Activated naive CD4-positive, alpha-beta T cell treated with anti-CD3 and anti-CD28 coated beads, Interleukin-2, amount 10 ng/mL, durations not matched to agents 7 days and 5 days (primary cell): ENCODE results near the gene CEP72.

Source experiments
- CTCF ChIA-PET: fragments of 350-600 bp; sonication (Branson Sonifier 250); formaldehyde crosslinking; loops from one replicate; lab custom pipeline; 2021; ENCODE audit warnings: antibody characterized with exemption; lab: Charles Lee
- DNase-seq: peaks from one replicate; pipeline ENCODE4 v3.0.0-alpha.2; 2020
- H3K27ac Mint-ChIP-seq: one replicate; pipeline ENCODE4 v1.8.0; 2021; ENCODE audit warnings: mild to moderate bottlenecking, moderate library complexity, mixed read lengths
- H3K27me3 Mint-ChIP-seq: one replicate; pipeline ENCODE4 v1.8.0; 2021; ENCODE audit warnings: mild to moderate bottlenecking, mixed read lengths
- H3K36me3 Mint-ChIP-seq: one replicate; pipeline ENCODE4 v1.8.0; 2021; ENCODE audit warnings: mixed read lengths
- H3K4me1 Mint-ChIP-seq: one replicate; pipeline ENCODE4 v1.8.0; 2021; ENCODE audit warnings: mixed read lengths
- H3K4me3 Mint-ChIP-seq: one replicate; pipeline ENCODE4 v1.8.0; 2021; ENCODE audit warnings: mild to moderate bottlenecking, moderate library complexity, mixed read lengths
- H3K9me3 Mint-ChIP-seq: one replicate; pipeline ENCODE4 v1.8.0; 2021; ENCODE audit warnings: mixed read lengths

CEP72 gene

DNA sequence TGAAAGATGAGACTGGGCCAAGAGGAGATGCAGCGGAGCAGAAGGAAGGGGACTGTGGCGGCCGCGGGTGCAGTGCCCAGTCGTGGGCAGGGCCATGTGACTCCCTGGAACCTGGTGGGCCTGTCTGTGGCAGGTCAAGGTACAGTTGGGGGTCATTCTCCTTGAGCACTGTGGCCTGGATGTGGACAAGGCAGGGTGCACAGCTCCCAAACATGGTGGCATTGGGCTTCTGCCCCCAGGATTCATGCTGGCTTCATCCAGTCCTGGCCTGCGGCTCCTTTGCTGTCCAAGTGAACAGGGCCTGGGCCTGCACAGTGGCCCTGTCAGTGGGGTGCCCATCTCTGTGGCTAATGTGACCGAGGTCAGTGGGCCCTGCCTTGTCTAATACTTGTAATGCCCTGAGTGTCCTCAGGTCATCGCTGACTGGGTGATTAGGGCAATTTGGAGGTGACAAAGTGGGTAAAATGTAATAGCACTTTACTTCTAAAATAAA, 39.9 kb downstream of the CEP72 start:
- no peak for DNase-seq
- no peak overlapping the region for H3K27ac Mint-ChIP-seq
- H3K4me1 Mint-ChIP-seq: no peaks in the 10 kb centered on the region
- CTCF ChIA-PET: interaction anchor here (1.5 kb wide), 1 partner anchor 18 kb away, joined by 7 read pairs; no protein-coding TSS in a partner anchor
- no peaks in the 10 kb centered on the region for H3K27me3 Mint-ChIP-seq
- H3K36me3 Mint-ChIP-seq: peaks cover 14% of the 10 kb centered on the region
- no peaks in the 10 kb centered on the region for H3K9me3 Mint-ChIP-seq
- H3K4me3 Mint-ChIP-seq: no peak overlapping the region

DNA sequence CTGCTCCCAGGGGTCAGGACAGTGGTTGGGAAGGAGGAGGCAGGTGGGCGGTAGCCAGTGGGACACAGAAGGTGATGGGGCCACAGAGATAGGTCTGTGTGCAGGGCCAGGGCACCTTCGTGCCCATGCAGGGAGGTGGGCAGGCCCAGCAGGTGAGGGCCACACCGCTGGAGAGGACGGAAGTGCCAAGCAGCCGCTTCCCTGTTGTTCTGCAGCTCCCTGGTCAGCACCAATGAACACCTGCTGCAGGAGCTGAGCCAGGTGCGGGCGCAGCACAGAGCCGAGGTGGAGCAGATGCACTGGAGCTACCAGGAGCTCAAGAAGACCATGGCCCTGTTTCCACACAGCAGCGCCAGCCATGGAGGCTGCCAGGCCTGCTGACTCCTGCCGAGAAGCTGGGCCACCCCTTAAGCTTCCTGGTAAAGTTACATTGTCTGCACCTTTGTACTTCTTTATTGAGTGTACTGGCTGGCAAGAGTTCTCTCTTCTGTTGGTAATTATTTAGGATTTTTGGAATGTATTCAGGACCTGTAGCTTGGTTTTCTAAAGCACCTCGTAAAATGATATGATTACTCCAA, 40.7 kb downstream of the CEP72 start:
- peaks cover 18% of the 10 kb centered on the region for H3K36me3 Mint-ChIP-seq
- CTCF ChIA-PET: interaction anchor here (1.5 kb wide), 1 partner anchor 17 kb away, joined by 7 read pairs; no protein-coding TSS in a partner anchor
- H3K4me1 Mint-ChIP-seq: no peaks in the 10 kb centered on the region
- H3K27me3 Mint-ChIP-seq: no peaks in the 10 kb centered on the region
- H3K4me3 Mint-ChIP-seq: no peak overlapping the region
- DNase-seq: no peak
- no peak overlapping the region for H3K27ac Mint-ChIP-seq
- no peaks in the 10 kb centered on the region for H3K9me3 Mint-ChIP-seq

DNA sequence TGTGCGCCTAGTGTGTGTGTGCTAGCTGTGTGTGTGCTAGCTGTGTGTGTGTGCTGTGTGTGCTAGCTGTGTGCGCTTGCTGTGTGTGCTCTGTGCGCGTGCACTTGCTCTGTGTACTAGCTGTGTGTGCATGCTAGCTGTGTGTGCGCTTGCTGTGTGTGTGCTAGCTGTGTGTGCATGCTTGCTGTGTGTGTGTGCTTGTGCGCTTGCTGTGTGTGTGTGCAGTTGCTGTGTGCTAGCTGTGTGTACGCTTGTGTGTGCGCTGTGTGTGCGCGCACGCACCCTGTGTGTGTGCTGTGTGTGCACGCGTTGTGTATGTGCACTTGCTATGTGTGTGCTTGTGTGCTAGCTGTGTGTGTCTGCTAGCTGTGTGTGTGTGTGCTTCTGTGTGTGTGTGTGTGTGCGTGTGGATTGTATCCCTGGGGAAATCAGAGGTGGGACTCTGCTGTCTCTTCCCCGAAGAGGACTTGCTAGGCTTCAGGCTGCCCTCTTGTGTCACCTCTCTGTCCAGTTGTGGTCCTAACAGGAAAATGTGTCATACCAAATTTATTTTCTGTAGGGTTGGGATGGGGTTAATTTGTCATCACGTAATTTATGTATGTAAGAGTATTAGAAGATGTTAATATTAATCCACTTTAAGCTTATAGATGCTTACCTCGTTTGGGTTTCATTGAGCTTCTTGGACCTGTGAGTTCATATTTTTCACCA, 42.1 kb downstream of the CEP72 start:
- no peak overlapping the region for H3K4me3 Mint-ChIP-seq
- no peak for DNase-seq
- no peaks in the 10 kb centered on the region for H3K27me3 Mint-ChIP-seq
- CTCF ChIA-PET: interaction anchor here (0.9 to 1.3 kb wide), 2 partner anchors 15 to 208 kb away, joined by 3 read pairs; no protein-coding TSS in a partner anchor
- no peaks in the 10 kb centered on the region for H3K4me1 Mint-ChIP-seq
- H3K9me3 Mint-ChIP-seq: no peaks in the 10 kb centered on the region
- peaks cover 24% of the 10 kb centered on the region for H3K36me3 Mint-ChIP-seq
- H3K27ac Mint-ChIP-seq: no peak overlapping the region

DNA sequence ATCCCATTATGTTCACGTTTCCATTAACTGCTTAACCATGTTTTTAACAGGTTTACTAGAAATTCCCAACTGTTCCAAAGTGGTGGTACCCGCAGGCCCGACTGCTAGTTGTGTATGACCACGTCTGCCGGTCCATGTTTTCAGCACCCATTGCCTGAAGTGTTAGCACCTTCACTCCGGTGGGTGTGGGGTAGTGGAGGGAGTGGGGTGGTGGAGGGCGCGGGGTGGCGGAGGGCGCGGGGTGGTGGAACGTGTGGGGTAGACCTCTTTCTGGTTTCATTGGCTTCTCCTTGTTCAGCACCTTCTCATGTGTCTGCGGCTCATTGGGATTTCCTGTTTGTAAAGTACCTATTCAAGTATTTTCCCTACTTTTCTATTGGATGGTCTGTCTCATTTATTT, 43.3 kb downstream of the CEP72 start:
- no peak overlapping the region for H3K4me3 Mint-ChIP-seq
- H3K9me3 Mint-ChIP-seq: no peaks in the 10 kb centered on the region
- peaks cover 2% of the 10 kb centered on the region for H3K4me1 Mint-ChIP-seq
- CTCF ChIA-PET: no interaction called here
- no peaks in the 10 kb centered on the region for H3K27me3 Mint-ChIP-seq
- H3K27ac Mint-ChIP-seq: no peak overlapping the region
- DNase-seq: no peak
- peaks cover 30% of the 10 kb centered on the region for H3K36me3 Mint-ChIP-seq

- H3K9me3 Mint-ChIP-seq: no peaks in the 10 kb centered on the region
- H3K27ac Mint-ChIP-seq: no peak overlapping the region
- H3K4me1 Mint-ChIP-seq: peaks cover 2% of the 10 kb centered on the region
- CTCF ChIA-PET: interaction anchor here (1.2 kb wide), 1 partner anchor 13 kb away, joined by 4 read pairs; no protein-coding TSS in a partner anchor
- H3K4me3 Mint-ChIP-seq: no peak overlapping the region
- no peaks in the 10 kb centered on the region for H3K27me3 Mint-ChIP-seq
- H3K36me3 Mint-ChIP-seq: peaks cover 31% of the 10 kb centered on the region
- no peak for DNase-seq
Observed at GRCh38 chr5:657570-657969, 45.4 kb downstream of the CEP72 start.

DNA sequence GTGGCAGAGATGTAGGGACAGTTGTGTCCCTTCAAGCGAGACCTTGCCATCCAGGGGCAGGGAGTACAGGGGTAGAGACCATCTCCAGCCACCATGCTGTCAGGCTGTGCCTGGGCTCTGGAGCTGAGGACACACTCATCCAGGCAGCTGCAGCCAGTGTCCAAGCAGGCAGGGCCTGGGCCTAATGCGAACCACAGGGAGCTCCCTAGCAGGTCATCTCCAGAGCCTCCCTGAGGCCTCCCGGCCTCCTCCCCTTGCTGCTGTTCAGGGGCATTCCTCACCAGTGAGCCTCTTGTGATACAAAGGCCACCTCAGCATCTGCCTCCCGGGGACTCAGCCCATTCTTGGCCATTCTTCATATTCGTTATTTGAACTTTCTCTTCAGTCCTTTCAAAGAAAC, 46.0 kb downstream of the CEP72 start:
- no peak for DNase-seq
- no peaks in the 10 kb centered on the region for H3K27me3 Mint-ChIP-seq
- peaks cover 2% of the 10 kb centered on the region for H3K4me1 Mint-ChIP-seq
- H3K9me3 Mint-ChIP-seq: no peaks in the 10 kb centered on the region
- H3K36me3 Mint-ChIP-seq: peaks cover 31% of the 10 kb centered on the region
- CTCF ChIA-PET: no interaction called here
- H3K27ac Mint-ChIP-seq: no peak overlapping the region
- no peak overlapping the region for H3K4me3 Mint-ChIP-seq

GRCh38 chr5:659496-660263, 47.5 kb downstream of the CEP72 start:
- DNase-seq: no peak
- H3K27ac Mint-ChIP-seq: no peak overlapping the region
- H3K36me3 Mint-ChIP-seq: peaks cover 29% of the 10 kb centered on the region
- H3K4me3 Mint-ChIP-seq: no peak overlapping the region
- H3K4me1 Mint-ChIP-seq: peaks cover 2% of the 10 kb centered on the region
- CTCF ChIA-PET: no interaction called here
- H3K9me3 Mint-ChIP-seq: no peaks in the 10 kb centered on the region
- H3K27me3 Mint-ChIP-seq: no peaks in the 10 kb centered on the region

GRCh38 chr5:660491-661030, 48.4 kb downstream of the CEP72 start:
- Mint-ChIP-seq H3K4me1 (peaks cover 2% of the 10 kb centered on the region), H3K4me3 (no peak overlapping the region), H3K9me3 (no peaks in the 10 kb centered on the region), H3K27me3 (no peaks in the 10 kb centered on the region), H3K27ac (no peak overlapping the region), H3K36me3 (peaks cover 28% of the 10 kb centered on the region)
- no peak for DNase-seq
- CTCF ChIA-PET: no interaction called here

- CTCF ChIA-PET: no interaction called here
- no peak overlapping the region for H3K4me3 Mint-ChIP-seq
- peaks cover 25% of the 10 kb centered on the region for H3K36me3 Mint-ChIP-seq
- H3K9me3 Mint-ChIP-seq: no peaks in the 10 kb centered on the region
- H3K4me1 Mint-ChIP-seq: peaks cover 2% of the 10 kb centered on the region
- DNase-seq: no peak
- no peak overlapping the region for H3K27ac Mint-ChIP-seq
- no peaks in the 10 kb centered on the region for H3K27me3 Mint-ChIP-seq
Observed at GRCh38 chr5:661891-662750, 50.0 kb downstream of the CEP72 start.

GRCh38 chr5:662751-663435, 50.8 kb downstream of the CEP72 start:
- no peak for DNase-seq
- no peak overlapping the region for H3K4me3 Mint-ChIP-seq
- no peak overlapping the region for H3K27ac Mint-ChIP-seq
- no peaks in the 10 kb centered on the region for H3K27me3 Mint-ChIP-seq
- H3K36me3 Mint-ChIP-seq: peaks cover 24% of the 10 kb centered on the region
- H3K9me3 Mint-ChIP-seq: no peaks in the 10 kb centered on the region
- CTCF ChIA-PET: no interaction called here
- peaks cover 2% of the 10 kb centered on the region for H3K4me1 Mint-ChIP-seq

GRCh38 chr5:663436-664342, 51.5 kb downstream of the CEP72 start:
- CTCF ChIA-PET: no interaction called here

DNA sequence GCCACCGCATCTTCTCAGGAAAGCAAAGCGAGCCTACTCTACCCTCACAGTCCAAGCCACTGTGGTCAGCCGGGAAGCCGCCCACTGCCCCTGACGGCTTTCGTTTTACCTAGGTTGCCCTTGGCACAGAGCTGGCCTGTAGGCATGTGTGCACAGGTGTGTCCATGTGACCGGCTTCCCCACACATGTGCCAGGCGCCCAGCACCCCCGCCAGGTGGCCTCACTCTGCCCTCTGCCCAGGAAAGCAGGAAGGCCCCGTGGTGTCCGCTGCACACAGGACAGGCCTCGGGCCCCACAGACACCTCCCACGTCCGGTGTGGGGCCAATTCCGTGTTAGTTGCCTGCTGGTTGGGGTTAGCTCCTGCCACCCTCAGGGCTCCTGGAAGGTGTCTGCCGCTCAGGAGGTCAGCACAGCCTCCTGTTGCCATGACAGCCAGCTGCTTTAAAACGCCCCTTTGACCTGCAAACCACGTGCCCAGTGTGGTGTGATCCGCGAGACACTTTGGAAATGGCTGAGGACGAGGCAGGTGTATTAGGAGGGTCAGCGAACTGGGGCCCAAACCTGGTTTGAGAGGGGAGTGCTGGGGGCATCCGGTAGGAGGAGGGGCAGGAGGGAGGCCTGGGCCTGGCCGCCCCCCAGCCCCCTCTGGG, 52.3 kb downstream of the CEP72 start:
- H3K36me3 Mint-ChIP-seq: peaks cover 18% of the 10 kb centered on the region
- CTCF ChIA-PET: no interaction called here
- DNase-seq: no peak
- no peak overlapping the region for H3K27ac Mint-ChIP-seq
- H3K9me3 Mint-ChIP-seq: no peaks in the 10 kb centered on the region
- H3K4me3 Mint-ChIP-seq: no peak overlapping the region
- peaks cover 2% of the 10 kb centered on the region for H3K4me1 Mint-ChIP-seq
- H3K27me3 Mint-ChIP-seq: no peaks in the 10 kb centered on the region

More at GRCh38 chr5:663436-664342, 51.5 kb downstream of the CEP72 start:
- Mint-ChIP-seq H3K36me3 (peaks cover 23% of the 10 kb centered on the region), H3K4me3 (no peak overlapping the region), H3K4me1 (peaks cover 2% of the 10 kb centered on the region), H3K27me3 (no peaks in the 10 kb centered on the region), H3K9me3 (no peaks in the 10 kb centered on the region), H3K27ac (no peak overlapping the region)
- no peak for DNase-seq
